Common myeloid progenitor, CD34-positive (primary cell): Measurements from ENCODE around the gene HTR1D.

ENCODE experiments used
- CTCF ChIA-PET: fragments of 350-600 bp; sonication (Branson Sonifier 250); formaldehyde crosslinking; loops from one replicate; lab custom pipeline; 2021; ENCODE audit warnings: antibody characterized with exemption; lab: Charles Lee
- POLR2A ChIA-PET: fragments of 350-600 bp; sonication (Branson Sonifier 250); formaldehyde crosslinking; loops from one replicate; lab custom pipeline; 2021; ENCODE audit warnings: antibody characterized with exemption; lab: Charles Lee
- DNase-seq, 3 donors: peaks; one replicate each; pipeline versions ENCODE4 v3.0.0 to v3.0.0-alpha.2; 2013
- H3K27ac ChIP-seq, 2 experiments: 1 replicate in 1 of 2; 2 replicates in 1 of 2; pipeline ENCODE4 v1.7.0; 2013; ENCODE audit warnings: inconsistent platforms in 2 of 2, low read length in 2 of 2, mild to moderate bottlenecking in 2 of 2, low read depth in 1 of 2, moderate library complexity in 1 of 2; ENCODE audit not compliant: severe bottlenecking in 2 of 2, insufficient read depth in 1 of 2, poor library complexity in 1 of 2
- H3K27me3 ChIP-seq, 5 experiments: replicated peaks in 2 of 5; 1 replicate in 3 of 5; 2 replicates in 2 of 5; pipeline versions ENCODE4 v1.6.1 to v1.7.0; 2013; ENCODE audit warnings: low read length in 4 of 5, mild to moderate bottlenecking in 2 of 5, moderate library complexity in 2 of 5, inconsistent platforms in 1 of 5; ENCODE audit not compliant: insufficient read depth in 5 of 5, control insufficient read depth in 4 of 5
- H3K36me3 ChIP-seq, 4 experiments: 1 replicate in 2 of 4; 2 replicates in 2 of 4; pipeline versions ENCODE4 v1.6.1 to v1.7.0; 2013; ENCODE audit warnings: low read length in 3 of 4, control low read depth in 1 of 4, mild to moderate bottlenecking in 1 of 4; ENCODE audit not compliant: control insufficient read depth in 4 of 4, insufficient read depth in 4 of 4
- H3K4me1 ChIP-seq, 4 experiments: 1 replicate in 3 of 4; 2 replicates in 1 of 4; pipeline versions ENCODE4 v1.6.1 to v1.7.1; 2013; ENCODE audit warnings: low read length in 3 of 4, mild to moderate bottlenecking in 3 of 4, control low read depth in 1 of 4, inconsistent platforms in 1 of 4, moderate library complexity in 1 of 4; ENCODE audit not compliant: control insufficient read depth in 4 of 4, insufficient read depth in 4 of 4; ENCODE audit errors: control extremely low read depth in 1 of 4
- H3K4me3 ChIP-seq, 7 experiments: 1 replicate in 4 of 7; 2 replicates in 3 of 7; pipeline versions ENCODE4 v1.5.1 to v1.7.0; 2013; ENCODE audit warnings: mild to moderate bottlenecking in 7 of 7, low read length in 6 of 7, moderate library complexity in 6 of 7, inconsistent platforms in 2 of 7, low read depth in 2 of 7, control low read depth in 1 of 7; ENCODE audit not compliant: insufficient read depth in 4 of 7, control insufficient read depth in 1 of 7; ENCODE audit errors: extremely low read depth in 1 of 7
- H3K9me3 ChIP-seq, 5 experiments: 1 replicate in 4 of 5; 2 replicates in 1 of 5; pipeline versions ENCODE4 v1.6.1 to v1.7.1; 2013; ENCODE audit warnings: low read length in 4 of 5, mild to moderate bottlenecking in 2 of 5, inconsistent platforms in 1 of 5, low read depth in 1 of 5, moderate library complexity in 1 of 5; ENCODE audit not compliant: control insufficient read depth in 4 of 5, insufficient read depth in 2 of 5; ENCODE audit errors: control extremely low read depth in 1 of 5
- WGBS: methylation state at CpG from one replicate; pipeline ENCODE4 v1.1.5; 2013; ENCODE audit not compliant: insufficient coverage; 5-methylcytosine and 5-hydroxymethylcytosine counted together

The HTR1D gene

DNA sequence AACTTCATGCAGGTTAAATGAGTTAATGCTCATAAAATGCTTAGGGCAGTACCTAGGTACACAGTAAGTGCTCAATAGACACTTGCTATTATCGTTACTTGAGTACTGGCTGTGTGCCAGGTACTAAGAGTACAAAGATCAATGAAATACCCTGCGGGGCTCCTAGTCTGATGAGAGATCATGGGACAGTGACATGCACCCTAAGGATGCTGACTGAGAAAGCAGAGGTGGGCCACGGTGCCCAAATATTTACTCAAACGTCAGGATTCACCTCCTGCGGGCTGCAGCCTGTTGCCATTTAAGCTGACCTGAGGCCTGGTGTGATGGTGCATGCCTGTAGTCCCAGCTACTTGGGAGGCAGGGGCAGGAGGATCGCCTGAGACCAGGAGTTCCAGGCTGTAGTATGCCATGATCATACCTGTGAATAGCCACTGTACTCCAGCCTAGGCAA is 28.8 kb downstream of the HTR1D start:
- no peaks in the 10 kb centered on the region for H3K36me3 ChIP-seq
- H3K9me3 ChIP-seq = no peaks in the 10 kb centered on the region
- peaks cover 0 to 7% (median 5%) of the 10 kb centered on the region in 4 experiments for H3K4me1 ChIP-seq
- no peak overlapping the region for H3K27ac ChIP-seq
- ChIA-PET POLR2A (no interaction called here), CTCF (interaction anchor here (1.3 to 13.3 kb wide), 2 partner anchors 95 to 107 kb away, joined by 3 to 478 read pairs; no protein-coding TSS in a partner anchor)
- no peak overlapping the region for H3K4me3 ChIP-seq
- DNase-seq = no peak
- peaks cover 0 to 1% (median 0%) of the 10 kb centered on the region in 5 experiments for H3K27me3 ChIP-seq
- WGBS = 94% methylated on average over 6 of the region's 6 CpGs

GRCh38 chr1:23187637-23188036 is 29.7 kb downstream of the HTR1D start:
- H3K27ac ChIP-seq = no peak overlapping the region
- 84% methylated on average over 4 of the region's 5 CpGs for WGBS
- no peaks in the 10 kb centered on the region for H3K9me3 ChIP-seq
- no peak for DNase-seq
- CTCF ChIA-PET = interaction anchor here (0.9 to 13.3 kb wide), 8 partner anchors 16 to 229 kb away, joined by 3 to 478 read pairs (median 4); no protein-coding TSS in a partner anchor
- no peaks in the 10 kb centered on the region for H3K36me3 ChIP-seq
- POLR2A ChIA-PET = no interaction called here
- peaks cover 0 to 1% (median 0%) of the 10 kb centered on the region in 5 experiments for H3K27me3 ChIP-seq
- H3K4me1 ChIP-seq = peaks cover 0 to 7% (median 5%) of the 10 kb centered on the region in 4 experiments
- H3K4me3 ChIP-seq = no peak overlapping the region

- Histone ChIP-seq H3K27ac (no peak overlapping the region), H3K9me3 (no peaks in the 10 kb centered on the region), H3K4me1 (peaks cover 0 to 7% (median 5%) of the 10 kb centered on the region in 4 experiments), H3K4me3 (no peak overlapping the region), H3K27me3 (peaks cover 0 to 1% (median 0%) of the 10 kb centered on the region in 5 experiments), H3K36me3 (no peaks in the 10 kb centered on the region)
- ChIA-PET POLR2A (interaction anchor here (0.6 to 1.5 kb wide), 2 partner anchors 16 to 86 kb away, joined by 3 to 9 read pairs; no protein-coding TSS in a partner anchor), CTCF (interaction anchor here (0.9 to 13.3 kb wide), 18 partner anchors 7 to 210 kb away, joined by 3 to 478 read pairs (median 10); partner anchors contain the start of gene LUZP1)
- 84% methylated on average over 3 of the region's 4 CpGs for WGBS
- DNase-seq = no peak
Measured at GRCh38 chr1:23185381-23185780, 31.9 kb downstream of the HTR1D start.

GRCh38 chr1:23184212-23184934 is 32.9 kb downstream of the HTR1D start:
- WGBS = 5% methylated on average over 5 of the region's 10 CpGs
- no peaks in the 10 kb centered on the region for H3K27me3 ChIP-seq
- no peaks in the 10 kb centered on the region for H3K36me3 ChIP-seq
- H3K27ac ChIP-seq = no peak overlapping the region
- peaks cover 0 to 7% (median 5%) of the 10 kb centered on the region in 4 experiments for H3K4me1 ChIP-seq
- H3K9me3 ChIP-seq = no peaks in the 10 kb centered on the region
- H3K4me3 ChIP-seq = peak overlapping the region in 4 of 7 experiments; percentile 40 to 66 (median 52)
- ChIA-PET CTCF (interaction anchor here (0.7 to 13.3 kb wide), 29 partner anchors 8 to 214 kb away, joined by 3 to 478 read pairs (median 6); partner anchors contain the start of genes HTR1D, LACTBL1 and LUZP1), POLR2A (interaction anchor here (0.6 to 1.5 kb wide), 2 partner anchors 15 to 85 kb away, joined by 3 to 9 read pairs; no protein-coding TSS in a partner anchor)
- DNase-seq = peak in 2 of 3 donors; percentile 55 to 64

DNA sequence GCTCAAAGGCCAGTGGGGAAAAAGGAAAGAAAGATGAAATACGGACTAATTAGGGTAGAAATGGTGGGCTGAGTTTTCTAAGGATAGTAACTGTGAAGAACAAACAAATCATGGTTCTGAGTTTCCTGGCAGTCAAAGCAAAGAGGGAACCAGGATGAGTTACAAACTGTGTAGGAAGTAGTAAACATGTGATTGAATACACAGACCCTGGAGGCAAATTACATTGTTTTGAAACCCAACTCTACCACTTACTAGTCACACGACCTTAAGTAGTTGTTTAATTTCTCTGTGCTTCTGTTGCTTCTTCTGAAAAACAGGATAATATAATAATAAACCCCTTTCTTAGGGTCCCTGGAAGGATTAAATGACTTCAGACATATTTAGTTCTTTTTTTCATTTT is 37.4 kb downstream of the HTR1D start:
- DNase-seq = no peak
- no peak overlapping the region for H3K27ac ChIP-seq
- ChIA-PET CTCF (interaction anchor here (1.0 to 13.3 kb wide), 8 partner anchors 10 to 204 kb away, joined by 3 to 478 read pairs (median 4); no protein-coding TSS in a partner anchor), POLR2A (no interaction called here)
- no peaks in the 10 kb centered on the region for H3K9me3 ChIP-seq
- no peaks in the 10 kb centered on the region for H3K36me3 ChIP-seq
- WGBS = 92% methylated on average over 1 of the region's 2 CpGs
- H3K4me1 ChIP-seq = peaks cover 0 to 30% (median 24%) of the 10 kb centered on the region in 4 experiments
- no peak overlapping the region for H3K4me3 ChIP-seq
- H3K27me3 ChIP-seq = no peaks in the 10 kb centered on the region

- ChIA-PET POLR2A (interaction anchor here (0.7 kb wide), 2 partner anchors 342 to 452 kb away, joined by 3 read pairs; no protein-coding TSS in a partner anchor), CTCF (interaction anchor here (1.0 to 13.3 kb wide), 11 partner anchors 9 to 85 kb away, joined by 3 to 478 read pairs (median 4); no protein-coding TSS in a partner anchor)
- 78% methylated on average over 4 of the region's 6 CpGs for WGBS
- Histone ChIP-seq H3K4me3 (no peak overlapping the region), H3K36me3 (no peaks in the 10 kb centered on the region), H3K27me3 (no peaks in the 10 kb centered on the region), H3K9me3 (no peaks in the 10 kb centered on the region), H3K4me1 (peaks cover 0 to 26% (median 18%) of the 10 kb centered on the region in 4 experiments), H3K27ac (no peak overlapping the region)
- peak in 2 of 3 donors; percentile 62 to 64 for DNase-seq
Measured at GRCh38 chr1:23178950-23179349, 38.4 kb downstream of the HTR1D start.
